ENCODE results near the gene KRTAP19-3. TPM values are rescaled to one million over a fixed set of nuclear protein-coding genes. Genes with fewer than 3 reads are reported as not detected.

The KRTAP19-3 gene
- total RNA-seq, 5 donors from 2014 or later (not counting 1 experiment from before 2014, with no cell fraction given), result not detected

DNA sequence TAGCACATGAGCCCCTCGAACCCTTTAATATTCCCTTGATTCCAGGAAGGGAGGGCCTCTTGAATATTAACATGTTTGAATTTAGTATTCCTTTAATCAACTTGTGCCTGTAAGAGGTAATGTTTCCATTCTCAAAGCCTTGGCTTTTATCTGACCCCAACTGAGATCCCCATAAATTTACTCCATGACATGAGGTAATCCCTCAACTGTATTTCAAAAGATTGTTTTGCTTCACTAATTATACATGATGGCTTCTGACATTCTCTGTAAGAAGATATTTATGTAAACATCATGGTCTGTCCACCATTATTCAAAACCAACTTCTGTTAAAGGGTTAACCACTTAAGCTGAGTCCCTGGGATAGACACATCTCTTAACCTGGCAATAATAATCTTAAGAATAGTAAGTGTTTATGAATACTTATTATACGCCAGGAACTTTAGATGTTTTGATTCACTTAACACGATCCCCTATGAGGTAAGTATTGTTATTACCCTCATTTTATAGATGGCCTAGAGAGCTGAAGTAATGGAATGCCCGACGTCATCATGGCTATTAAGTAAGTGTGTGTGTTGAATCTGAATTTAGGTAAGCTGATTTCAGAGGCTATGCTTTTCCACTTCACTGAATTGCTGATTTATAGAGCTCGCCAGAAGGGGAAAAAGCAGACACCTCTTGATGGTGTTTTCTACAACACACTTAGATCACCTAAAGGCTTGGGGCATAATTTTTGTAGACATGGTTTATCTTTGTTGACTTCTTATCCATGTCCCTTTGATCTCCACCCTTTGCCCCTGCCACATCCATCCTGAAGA lies 22.7 kb downstream of the KRTAP19-3 start:
- peaks cover 0 to 3% (median 0%) of the 10 kb centered on the region in 3 donors for H3K9me3 Mint-ChIP-seq
- ChIA-PET POLR2A (no interaction called here), CTCF (interaction anchor here in 1 of 2 donors (0.6 kb wide), 1 partner anchor 587 kb away, joined by 3 read pairs; no protein-coding TSS in a partner anchor)
- no peaks in the 10 kb centered on the region for H3K36me3 Mint-ChIP-seq
- H3K4me1 ChIP-seq (ENCODE audit: control insufficient read depth in 1 of 2, extremely low read depth in 1 of 2, insufficient read depth in 2 of 2, low read length in 2 of 2), result no peaks in the 10 kb centered on the region
- DNase-seq (no peak), ATAC-seq (replicated peaks in 1 of 4) (no peak)
- no peaks in the 10 kb centered on the region for H3K4me1 Mint-ChIP-seq
- no peak overlapping the region for H3K4me3 ChIP-seq (ENCODE audit: control insufficient read depth in 1 of 2, extremely low read depth in 1 of 2, low read length in 1 of 2)
- no peak overlapping the region for H3K4me3 Mint-ChIP-seq
- no peaks in the 10 kb centered on the region for H3K36me3 ChIP-seq (ENCODE audit: control insufficient read depth in 2 of 2, extremely low read depth in 1 of 2, insufficient read depth in 1 of 2, low read length in 1 of 2)
- no peak overlapping the region for H3K27ac ChIP-seq (ENCODE audit: low read length)
- H3K27me3 Mint-ChIP-seq, result peaks cover 4 to 8% of the 10 kb centered on the region in 2 donors
- H3K9me3 ChIP-seq, result no peaks in the 10 kb centered on the region
- no peak overlapping the region for H3K27ac Mint-ChIP-seq
- no peaks in the 10 kb centered on the region for H3K27me3 ChIP-seq (replicated peaks in 1 of 2; ENCODE audit: control insufficient read depth in 2 of 2, extremely low read depth in 1 of 2, insufficient read depth in 2 of 2, low read length in 1 of 2)
- no CpG with 5 or more reads among the region's 6 CpGs for WGBS (ENCODE audit: insufficient coverage)

DNA sequence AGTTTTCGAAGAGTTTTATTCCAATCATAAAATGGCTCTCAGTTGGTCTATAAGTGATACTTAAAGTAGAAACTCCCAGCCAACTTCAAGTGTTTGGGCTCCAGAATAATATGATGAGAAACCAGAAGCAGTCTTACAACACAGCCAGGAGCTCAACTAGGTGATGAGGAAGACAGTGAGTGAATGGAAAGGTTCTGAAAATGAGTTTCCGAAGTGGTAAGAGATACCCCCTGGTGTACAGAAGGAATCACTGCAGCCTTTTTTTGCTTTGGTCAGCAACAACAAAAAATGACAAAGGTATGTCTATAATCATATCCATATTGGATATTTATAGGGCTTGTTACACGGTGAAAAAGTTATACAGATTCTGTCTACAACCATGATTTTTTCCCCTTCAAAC lies 28.1 kb downstream of the KRTAP19-3 start:
- Mint-ChIP-seq H3K36me3 (no peaks in the 10 kb centered on the region), H3K9me3 (peaks cover 0 to 3% (median 0%) of the 10 kb centered on the region in 3 donors), H3K4me1 (no peaks in the 10 kb centered on the region), H3K4me3 (no peak overlapping the region), H3K27ac (no peak overlapping the region), H3K27me3 (peaks cover 4 to 8% of the 10 kb centered on the region in 2 donors)
- no CpG with 5 or more reads among the region's 3 CpGs for WGBS (ENCODE audit: insufficient coverage)
- Histone ChIP-seq H3K27me3 (replicated peaks in 1 of 2; ENCODE audit: control insufficient read depth in 2 of 2, extremely low read depth in 1 of 2, insufficient read depth in 2 of 2, low read length in 1 of 2) (no peaks in the 10 kb centered on the region), H3K4me1 (ENCODE audit: control insufficient read depth in 1 of 2, extremely low read depth in 1 of 2, insufficient read depth in 2 of 2, low read length in 2 of 2) (no peaks in the 10 kb centered on the region), H3K9me3 (no peaks in the 10 kb centered on the region), H3K36me3 (ENCODE audit: control insufficient read depth in 2 of 2, extremely low read depth in 1 of 2, insufficient read depth in 1 of 2, low read length in 1 of 2) (no peaks in the 10 kb centered on the region), H3K27ac (ENCODE audit: low read length) (no peak overlapping the region), H3K4me3 (ENCODE audit: control insufficient read depth in 1 of 2, extremely low read depth in 1 of 2, low read length in 1 of 2) (no peak overlapping the region)
- ChIA-PET POLR2A (no interaction called here), CTCF (no interaction called here)
- no peak for ATAC-seq (replicated peaks in 1 of 4)
- no peak for DNase-seq

DNA sequence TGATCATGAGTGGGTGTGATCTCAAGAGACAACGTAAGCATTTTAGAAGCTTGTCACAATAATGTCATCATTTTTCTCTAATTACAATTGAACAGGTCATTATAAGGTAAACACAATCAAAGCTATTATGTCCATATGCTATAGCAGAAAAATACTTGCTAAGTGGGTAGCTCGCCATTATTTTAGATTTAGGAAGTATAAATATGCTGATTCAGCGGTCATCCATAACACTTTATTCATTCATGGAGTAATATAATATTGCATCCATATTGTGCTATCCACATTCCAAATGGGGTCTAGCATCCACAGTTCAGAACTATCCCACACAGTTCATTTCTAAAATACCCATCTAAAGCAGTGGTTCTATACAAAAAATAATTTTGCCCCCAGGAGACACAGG lies 43.3 kb downstream of the KRTAP19-3 start:
- H3K9me3 Mint-ChIP-seq, result no peaks in the 10 kb centered on the region
- Histone ChIP-seq H3K4me1 (ENCODE audit: control insufficient read depth in 1 of 2, extremely low read depth in 1 of 2, insufficient read depth in 2 of 2, low read length in 2 of 2) (no peaks in the 10 kb centered on the region), H3K36me3 (ENCODE audit: control insufficient read depth in 2 of 2, extremely low read depth in 1 of 2, insufficient read depth in 1 of 2, low read length in 1 of 2) (no peaks in the 10 kb centered on the region), H3K27ac (ENCODE audit: low read length) (no peak overlapping the region), H3K9me3 (no peaks in the 10 kb centered on the region), H3K27me3 (replicated peaks in 1 of 2; ENCODE audit: control insufficient read depth in 2 of 2, extremely low read depth in 1 of 2, insufficient read depth in 2 of 2, low read length in 1 of 2) (no peaks in the 10 kb centered on the region), H3K4me3 (ENCODE audit: control insufficient read depth in 1 of 2, extremely low read depth in 1 of 2, low read length in 1 of 2) (no peak overlapping the region)
- ChIA-PET CTCF (no interaction called here), POLR2A (no interaction called here)
- WGBS (ENCODE audit: insufficient coverage), result no CpG with 5 or more reads among the region's 3 CpGs
- no peak overlapping the region for H3K4me3 Mint-ChIP-seq
- ATAC-seq (replicated peaks in 1 of 4) (no peak), DNase-seq (no peak)
- no peaks in the 10 kb centered on the region for H3K4me1 Mint-ChIP-seq
- peaks cover 2 to 8% of the 10 kb centered on the region in 2 donors for H3K27me3 Mint-ChIP-seq
- H3K36me3 Mint-ChIP-seq, result no peaks in the 10 kb centered on the region
- H3K27ac Mint-ChIP-seq, result no peak overlapping the region

- Histone ChIP-seq H3K9me3 (no peaks in the 10 kb centered on the region), H3K4me1 (ENCODE audit: control insufficient read depth in 1 of 2, extremely low read depth in 1 of 2, insufficient read depth in 2 of 2, low read length in 2 of 2) (no peaks in the 10 kb centered on the region), H3K27me3 (replicated peaks in 1 of 2; ENCODE audit: control insufficient read depth in 2 of 2, extremely low read depth in 1 of 2, insufficient read depth in 2 of 2, low read length in 1 of 2) (no peaks in the 10 kb centered on the region), H3K27ac (ENCODE audit: low read length) (no peak overlapping the region), H3K36me3 (ENCODE audit: control insufficient read depth in 2 of 2, extremely low read depth in 1 of 2, insufficient read depth in 1 of 2, low read length in 1 of 2) (no peaks in the 10 kb centered on the region), H3K4me3 (ENCODE audit: control insufficient read depth in 1 of 2, extremely low read depth in 1 of 2, low read length in 1 of 2) (no peak overlapping the region)
- Mint-ChIP-seq H3K27me3 (peaks cover 2 to 8% of the 10 kb centered on the region in 2 donors), H3K9me3 (no peaks in the 10 kb centered on the region), H3K4me1 (no peaks in the 10 kb centered on the region), H3K4me3 (no peak overlapping the region), H3K27ac (no peak overlapping the region), H3K36me3 (no peaks in the 10 kb centered on the region)
- 0% methylated on average over 3 of the region's 4 CpGs for WGBS (ENCODE audit: insufficient coverage)
- ChIA-PET CTCF (no interaction called here), POLR2A (no interaction called here)
- ATAC-seq (replicated peaks in 1 of 4), result no peak
- no peak for DNase-seq
Measured at GRCh38 chr21:30447056-30447455, 44.8 kb downstream of the KRTAP19-3 start.

DNA sequence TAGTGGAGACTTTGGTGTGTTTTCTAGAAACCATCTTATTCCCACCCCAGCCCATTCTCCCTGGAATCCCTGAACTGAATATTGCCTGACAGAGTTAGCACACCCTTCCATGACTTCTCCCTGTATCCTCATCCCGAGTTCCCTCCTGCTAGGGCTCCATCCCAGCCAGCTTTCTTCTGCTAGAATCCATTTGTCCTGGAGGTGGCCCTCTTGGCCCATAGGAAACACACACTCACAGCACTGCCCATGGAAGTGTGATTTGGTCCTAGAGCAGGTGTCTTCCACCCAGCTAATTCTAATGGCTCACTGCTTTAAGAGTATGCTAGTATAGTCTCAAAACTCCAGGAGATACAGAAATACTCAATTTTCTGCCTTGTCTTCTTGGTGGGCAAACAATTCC lies 47.6 kb downstream of the KRTAP19-3 start:
- H3K36me3 Mint-ChIP-seq, result no peaks in the 10 kb centered on the region
- no peaks in the 10 kb centered on the region for H3K4me1 ChIP-seq (ENCODE audit: control insufficient read depth in 1 of 2, extremely low read depth in 1 of 2, insufficient read depth in 2 of 2, low read length in 2 of 2)
- no peak overlapping the region for H3K27ac ChIP-seq (ENCODE audit: low read length)
- H3K27me3 ChIP-seq (replicated peaks in 1 of 2; ENCODE audit: control insufficient read depth in 2 of 2, extremely low read depth in 1 of 2, insufficient read depth in 2 of 2, low read length in 1 of 2), result no peaks in the 10 kb centered on the region
- H3K4me1 Mint-ChIP-seq, result no peaks in the 10 kb centered on the region
- H3K36me3 ChIP-seq (ENCODE audit: control insufficient read depth in 2 of 2, extremely low read depth in 1 of 2, insufficient read depth in 1 of 2, low read length in 1 of 2), result no peaks in the 10 kb centered on the region
- H3K27me3 Mint-ChIP-seq, result peaks cover 2 to 17% of the 10 kb centered on the region in 2 donors
- DNase-seq (no peak), ATAC-seq (replicated peaks in 1 of 4) (no peak)
- no peak overlapping the region for H3K4me3 Mint-ChIP-seq
- H3K4me3 ChIP-seq (ENCODE audit: control insufficient read depth in 1 of 2, extremely low read depth in 1 of 2, low read length in 1 of 2), result no peak overlapping the region
- ChIA-PET POLR2A (no interaction called here), CTCF (no interaction called here)
- no peaks in the 10 kb centered on the region for H3K9me3 ChIP-seq
- H3K9me3 Mint-ChIP-seq, result no peaks in the 10 kb centered on the region
- no peak overlapping the region for H3K27ac Mint-ChIP-seq
- 20% methylated on average over 1 of the region's 1 CpG for WGBS (ENCODE audit: insufficient coverage)

DNA sequence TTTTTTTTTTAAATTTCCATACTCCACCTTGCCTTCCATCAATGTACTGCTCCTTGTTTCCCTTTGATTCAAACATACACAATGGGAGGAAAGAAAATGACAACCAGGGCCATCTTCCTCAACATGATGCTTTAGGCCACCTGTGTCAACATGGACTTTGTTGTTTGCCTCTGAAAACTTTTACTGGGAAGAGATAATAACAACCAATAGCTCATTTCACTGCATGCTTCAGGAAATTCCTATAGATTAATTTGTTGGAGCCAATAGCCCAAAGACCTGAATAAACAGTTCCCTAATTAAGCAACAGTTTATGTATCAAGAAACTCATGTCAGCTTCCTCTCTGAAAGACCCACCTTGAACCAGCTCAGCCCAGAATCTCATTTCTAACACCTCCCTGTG lies 48.6 kb downstream of the KRTAP19-3 start:
- Mint-ChIP-seq H3K36me3 (no peaks in the 10 kb centered on the region), H3K4me3 (no peak overlapping the region), H3K27ac (no peak overlapping the region), H3K27me3 (peaks cover 2 to 17% of the 10 kb centered on the region in 2 donors), H3K9me3 (no peaks in the 10 kb centered on the region), H3K4me1 (no peaks in the 10 kb centered on the region)
- POLR2A ChIA-PET, result interaction anchor here in 1 of 2 donors (0.5 to 0.7 kb wide), 3 partner anchors 9 to 44 kb away, joined by 3 to 4 read pairs (median 3); partner anchors contain the start of gene KRTAP19-2
- H3K4me3 ChIP-seq (ENCODE audit: control insufficient read depth in 1 of 2, extremely low read depth in 1 of 2, low read length in 1 of 2), result no peak overlapping the region
- H3K27ac ChIP-seq (ENCODE audit: low read length), result no peak overlapping the region
- H3K9me3 ChIP-seq, result no peaks in the 10 kb centered on the region
- no peaks in the 10 kb centered on the region for H3K36me3 ChIP-seq (ENCODE audit: control insufficient read depth in 2 of 2, extremely low read depth in 1 of 2, insufficient read depth in 1 of 2, low read length in 1 of 2)
- no peaks in the 10 kb centered on the region for H3K27me3 ChIP-seq (replicated peaks in 1 of 2; ENCODE audit: control insufficient read depth in 2 of 2, extremely low read depth in 1 of 2, insufficient read depth in 2 of 2, low read length in 1 of 2)
- CTCF ChIA-PET, result no interaction called here
- DNase-seq, result no peak
- H3K4me1 ChIP-seq (ENCODE audit: control insufficient read depth in 1 of 2, extremely low read depth in 1 of 2, insufficient read depth in 2 of 2, low read length in 2 of 2), result no peaks in the 10 kb centered on the region
- ATAC-seq (replicated peaks in 1 of 4), result no peak

All from T-cell (primary cell).